Liver (tissue), 3 donors: Measurements from ENCODE around the gene TANGO6.

Experiments
- EGR1 ChIP-seq, 2 donors: IDR thresholded peaks; 2 replicates each; pipeline ENCODE4 v1.6.1; 2016 to 2018; ENCODE audit warnings: antibody characterized with exemption in 2 of 2, low read depth in 2 of 2
- JUND ChIP-seq, 2 donors: IDR thresholded peaks; 2 replicates each; pipeline ENCODE4 v1.6.1; 2016; ENCODE audit warnings: antibody characterized with exemption in 2 of 2
- RAD21 ChIP-seq, 2 donors: IDR thresholded peaks; 2 replicates each; pipeline ENCODE4 v1.6.1; 2016; ENCODE audit warnings: antibody characterized with exemption in 2 of 2, mild to moderate bottlenecking in 2 of 2
- TAF1 ChIP-seq: conservative IDR thresholded peaks from 2 replicates; pipeline ENCODE4 v1.6.1; 2016; ENCODE audit warnings: antibody characterized with exemption, mild to moderate bottlenecking
- YY1 ChIP-seq: IDR thresholded peaks from 2 replicates; pipeline ENCODE4 v1.6.1; 2016; ENCODE audit warnings: antibody characterized with exemption, mild to moderate bottlenecking
- TF ChIP-seq, protein P1 (sequence below): fragments of 150-350 bp; IDR thresholded peaks from 2 replicates; pipeline ENCODE4 v1.5.1; 2017; ENCODE audit warnings: improper control_type of control experiment, low read depth, low read length; ENCODE audit not compliant: missing input control
- TF ChIP-seq, protein P2 (sequence below): IDR thresholded peaks from 2 replicates; pipeline ENCODE4 v1.6.1; 2016; ENCODE audit warnings: antibody characterized with exemption, mild to moderate bottlenecking
- TF ChIP-seq, protein P3 (sequence below): IDR thresholded peaks from 2 replicates; pipeline ENCODE4 v1.6.1; 2016; ENCODE audit warnings: antibody characterized with exemption
- TF ChIP-seq, protein P4 (sequence below): IDR thresholded peaks from 2 replicates; pipeline ENCODE4 v1.6.1; 2016; ENCODE audit warnings: antibody characterized with exemption
- donor health status: healthy.
- donor health status: healthy.

DNA sequence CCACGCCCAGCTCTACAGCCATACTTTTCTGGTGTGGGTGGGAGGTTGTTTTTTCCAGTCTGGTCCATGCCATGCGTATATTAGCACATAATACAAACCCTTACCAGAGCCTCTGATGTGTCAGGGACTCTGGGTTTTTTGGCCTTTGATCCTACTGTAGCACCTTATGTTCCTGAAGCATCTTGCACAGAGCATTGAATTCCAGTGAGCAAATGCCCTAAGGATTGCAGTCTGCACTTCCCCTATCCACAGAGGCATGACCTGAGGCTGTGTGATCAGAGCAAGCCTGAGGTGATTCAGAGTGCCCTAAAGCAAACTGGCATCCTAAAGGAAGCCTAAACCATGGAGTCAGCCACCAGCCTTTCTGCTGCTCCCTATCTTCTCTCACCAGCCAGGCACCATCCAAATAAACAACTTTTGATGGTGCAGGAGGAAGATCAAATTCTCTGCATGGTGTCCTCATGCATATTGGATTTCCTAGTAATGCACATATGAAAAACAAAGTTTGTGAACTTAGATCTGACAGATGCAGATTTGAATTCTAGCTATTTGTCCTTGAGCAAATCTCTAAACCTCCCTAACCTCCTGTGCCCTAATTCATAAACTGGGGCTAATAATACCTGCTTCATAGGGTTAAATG is 220.9 kb downstream of the TANGO6 start:
- TF ChIP-seq RAD21 (IDR thresholded peaks at IDR 0.05) (no peak), EGR1 (IDR thresholded peaks at IDR 0.05; ENCODE audit: low read depth in 2 of 2) (no peak), JUND (IDR thresholded peaks at IDR 0.05) (no peak), TAF1 (no peak), YY1 (no peak)
- TF ChIP-seq, protein P1, sequence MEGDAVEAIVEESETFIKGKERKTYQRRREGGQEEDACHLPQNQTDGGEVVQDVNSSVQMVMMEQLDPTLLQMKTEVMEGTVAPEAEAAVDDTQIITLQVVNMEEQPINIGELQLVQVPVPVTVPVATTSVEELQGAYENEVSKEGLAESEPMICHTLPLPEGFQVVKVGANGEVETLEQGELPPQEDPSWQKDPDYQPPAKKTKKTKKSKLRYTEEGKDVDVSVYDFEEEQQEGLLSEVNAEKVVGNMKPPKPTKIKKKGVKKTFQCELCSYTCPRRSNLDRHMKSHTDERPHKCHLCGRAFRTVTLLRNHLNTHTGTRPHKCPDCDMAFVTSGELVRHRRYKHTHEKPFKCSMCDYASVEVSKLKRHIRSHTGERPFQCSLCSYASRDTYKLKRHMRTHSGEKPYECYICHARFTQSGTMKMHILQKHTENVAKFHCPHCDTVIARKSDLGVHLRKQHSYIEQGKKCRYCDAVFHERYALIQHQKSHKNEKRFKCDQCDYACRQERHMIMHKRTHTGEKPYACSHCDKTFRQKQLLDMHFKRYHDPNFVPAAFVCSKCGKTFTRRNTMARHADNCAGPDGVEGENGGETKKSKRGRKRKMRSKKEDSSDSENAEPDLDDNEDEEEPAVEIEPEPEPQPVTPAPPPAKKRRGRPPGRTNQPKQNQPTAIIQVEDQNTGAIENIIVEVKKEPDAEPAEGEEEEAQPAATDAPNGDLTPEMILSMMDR, result no peak
- TF ChIP-seq, protein P2, sequence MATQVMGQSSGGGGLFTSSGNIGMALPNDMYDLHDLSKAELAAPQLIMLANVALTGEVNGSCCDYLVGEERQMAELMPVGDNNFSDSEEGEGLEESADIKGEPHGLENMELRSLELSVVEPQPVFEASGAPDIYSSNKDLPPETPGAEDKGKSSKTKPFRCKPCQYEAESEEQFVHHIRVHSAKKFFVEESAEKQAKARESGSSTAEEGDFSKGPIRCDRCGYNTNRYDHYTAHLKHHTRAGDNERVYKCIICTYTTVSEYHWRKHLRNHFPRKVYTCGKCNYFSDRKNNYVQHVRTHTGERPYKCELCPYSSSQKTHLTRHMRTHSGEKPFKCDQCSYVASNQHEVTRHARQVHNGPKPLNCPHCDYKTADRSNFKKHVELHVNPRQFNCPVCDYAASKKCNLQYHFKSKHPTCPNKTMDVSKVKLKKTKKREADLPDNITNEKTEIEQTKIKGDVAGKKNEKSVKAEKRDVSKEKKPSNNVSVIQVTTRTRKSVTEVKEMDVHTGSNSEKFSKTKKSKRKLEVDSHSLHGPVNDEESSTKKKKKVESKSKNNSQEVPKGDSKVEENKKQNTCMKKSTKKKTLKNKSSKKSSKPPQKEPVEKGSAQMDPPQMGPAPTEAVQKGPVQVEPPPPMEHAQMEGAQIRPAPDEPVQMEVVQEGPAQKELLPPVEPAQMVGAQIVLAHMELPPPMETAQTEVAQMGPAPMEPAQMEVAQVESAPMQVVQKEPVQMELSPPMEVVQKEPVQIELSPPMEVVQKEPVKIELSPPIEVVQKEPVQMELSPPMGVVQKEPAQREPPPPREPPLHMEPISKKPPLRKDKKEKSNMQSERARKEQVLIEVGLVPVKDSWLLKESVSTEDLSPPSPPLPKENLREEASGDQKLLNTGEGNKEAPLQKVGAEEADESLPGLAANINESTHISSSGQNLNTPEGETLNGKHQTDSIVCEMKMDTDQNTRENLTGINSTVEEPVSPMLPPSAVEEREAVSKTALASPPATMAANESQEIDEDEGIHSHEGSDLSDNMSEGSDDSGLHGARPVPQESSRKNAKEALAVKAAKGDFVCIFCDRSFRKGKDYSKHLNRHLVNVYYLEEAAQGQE, result no peak
- TF ChIP-seq, protein P3, sequence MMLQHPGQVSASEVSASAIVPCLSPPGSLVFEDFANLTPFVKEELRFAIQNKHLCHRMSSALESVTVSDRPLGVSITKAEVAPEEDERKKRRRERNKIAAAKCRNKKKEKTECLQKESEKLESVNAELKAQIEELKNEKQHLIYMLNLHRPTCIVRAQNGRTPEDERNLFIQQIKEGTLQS, result no peak
- TF ChIP-seq, protein P4, sequence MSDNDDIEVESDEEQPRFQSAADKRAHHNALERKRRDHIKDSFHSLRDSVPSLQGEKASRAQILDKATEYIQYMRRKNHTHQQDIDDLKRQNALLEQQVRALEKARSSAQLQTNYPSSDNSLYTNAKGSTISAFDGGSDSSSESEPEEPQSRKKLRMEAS, result no peak
